SK-N-SH treated with all-trans-retinoic acid at 6 μM for 48 hours (cell line): ENCODE results near the gene RAN.

ENCODE experiments used
- ARNTL ChIP-seq: fragments of 450-650 bp; formaldehyde crosslinking; IDR thresholded peaks from 2 replicates; pipeline ENCODE4 v1.5.0; 2020; ENCODE audit warnings: low read depth, mild to moderate bottlenecking, moderate library complexity, borderline replicate concordance
- CSDC2 ChIP-seq: fragments of 250-450 bp; sonication (Bioruptor Pico); IDR thresholded peaks from 2 replicates; pipeline ENCODE4 v1.5.0; 2020; ENCODE audit warnings: mild to moderate bottlenecking, moderate library complexity
- ZC3H10 ChIP-seq: fragments of 250-450 bp; sonication (Bioruptor Pico); IDR thresholded peaks from 2 replicates; pipeline ENCODE4 v1.5.1; 2021; ENCODE audit warnings: mild to moderate bottlenecking, moderate library complexity
- TF ChIP-seq, protein P1 (sequence below): fragments of 250-450 bp; sonication (Bioruptor Pico); IDR thresholded peaks from 2 replicates; pipeline ENCODE4 v1.8.0; 2020; ENCODE audit warnings: mild to moderate bottlenecking, moderate library complexity, borderline replicate concordance
- TF ChIP-seq, protein P2 (sequence below): fragments of 250-450 bp; sonication (Bioruptor Pico); IDR thresholded peaks from 2 replicates; pipeline ENCODE4 v1.8.0; 2021; ENCODE audit warnings: low read depth, mild to moderate bottlenecking, moderate library complexity, borderline replicate concordance
- TF ChIP-seq, protein P3 (sequence below): fragments of 250-450 bp; sonication (Bioruptor Pico); IDR thresholded peaks from 2 replicates; pipeline ENCODE4 v1.5.1; 2020; ENCODE audit warnings: low read depth, mild to moderate bottlenecking, moderate library complexity

DNA sequence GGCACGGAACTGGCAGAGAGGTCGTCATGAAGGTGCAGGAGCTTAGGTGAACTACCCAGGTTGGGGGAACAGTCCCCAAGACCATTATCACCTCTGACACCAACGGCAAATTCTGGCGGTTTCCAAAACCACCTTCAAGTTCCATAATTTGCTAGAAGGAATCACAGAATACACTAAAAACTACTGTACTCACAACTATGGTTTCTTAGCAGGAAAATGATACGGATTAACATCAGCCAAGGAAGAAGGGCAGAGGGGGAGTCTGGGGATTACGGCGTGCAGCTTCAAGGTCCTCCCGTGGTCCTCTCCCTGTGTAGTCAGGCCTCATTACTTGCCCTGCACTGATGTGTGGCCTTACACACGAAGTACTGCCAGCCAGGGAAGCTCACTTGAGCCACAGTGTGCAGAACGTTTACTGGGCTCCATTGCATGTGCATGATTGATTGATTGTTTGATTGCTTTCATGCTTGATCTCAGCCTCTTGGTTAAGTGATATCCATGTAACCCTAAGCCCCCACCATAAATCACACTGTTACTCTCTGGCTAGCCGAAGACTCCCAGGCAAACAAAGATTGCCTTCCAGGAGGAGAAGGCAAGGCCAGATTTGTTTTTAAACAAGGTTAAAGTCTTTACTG is 32.0 kb upstream of the RAN start:
- no peak for TF ChIP-seq ZC3H10 (CRISPR knock-in tag)
- TF ChIP-seq, protein P1, sequence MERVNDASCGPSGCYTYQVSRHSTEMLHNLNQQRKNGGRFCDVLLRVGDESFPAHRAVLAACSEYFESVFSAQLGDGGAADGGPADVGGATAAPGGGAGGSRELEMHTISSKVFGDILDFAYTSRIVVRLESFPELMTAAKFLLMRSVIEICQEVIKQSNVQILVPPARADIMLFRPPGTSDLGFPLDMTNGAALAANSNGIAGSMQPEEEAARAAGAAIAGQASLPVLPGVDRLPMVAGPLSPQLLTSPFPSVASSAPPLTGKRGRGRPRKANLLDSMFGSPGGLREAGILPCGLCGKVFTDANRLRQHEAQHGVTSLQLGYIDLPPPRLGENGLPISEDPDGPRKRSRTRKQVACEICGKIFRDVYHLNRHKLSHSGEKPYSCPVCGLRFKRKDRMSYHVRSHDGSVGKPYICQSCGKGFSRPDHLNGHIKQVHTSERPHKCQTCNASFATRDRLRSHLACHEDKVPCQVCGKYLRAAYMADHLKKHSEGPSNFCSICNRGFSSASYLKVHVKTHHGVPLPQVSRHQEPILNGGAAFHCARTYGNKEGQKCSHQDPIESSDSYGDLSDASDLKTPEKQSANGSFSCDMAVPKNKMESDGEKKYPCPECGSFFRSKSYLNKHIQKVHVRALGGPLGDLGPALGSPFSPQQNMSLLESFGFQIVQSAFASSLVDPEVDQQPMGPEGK (CRISPR knock-in tag) = no peak
- no peak for TF ChIP-seq CSDC2 (CRISPR knock-in tag)
- TF ChIP-seq ARNTL = no peak
- TF ChIP-seq, protein P2, sequence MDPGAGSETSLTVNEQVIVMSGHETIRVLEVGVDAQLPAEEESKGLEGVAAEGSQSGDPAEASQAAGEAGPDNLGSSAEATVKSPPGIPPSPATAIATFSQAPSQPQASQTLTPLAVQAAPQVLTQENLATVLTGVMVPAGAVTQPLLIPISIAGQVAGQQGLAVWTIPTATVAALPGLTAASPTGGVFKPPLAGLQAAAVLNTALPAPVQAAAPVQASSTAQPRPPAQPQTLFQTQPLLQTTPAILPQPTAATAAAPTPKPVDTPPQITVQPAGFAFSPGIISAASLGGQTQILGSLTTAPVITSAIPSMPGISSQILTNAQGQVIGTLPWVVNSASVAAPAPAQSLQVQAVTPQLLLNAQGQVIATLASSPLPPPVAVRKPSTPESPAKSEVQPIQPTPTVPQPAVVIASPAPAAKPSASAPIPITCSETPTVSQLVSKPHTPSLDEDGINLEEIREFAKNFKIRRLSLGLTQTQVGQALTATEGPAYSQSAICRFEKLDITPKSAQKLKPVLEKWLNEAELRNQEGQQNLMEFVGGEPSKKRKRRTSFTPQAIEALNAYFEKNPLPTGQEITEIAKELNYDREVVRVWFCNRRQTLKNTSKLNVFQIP = no peak
- TF ChIP-seq, protein P3, sequence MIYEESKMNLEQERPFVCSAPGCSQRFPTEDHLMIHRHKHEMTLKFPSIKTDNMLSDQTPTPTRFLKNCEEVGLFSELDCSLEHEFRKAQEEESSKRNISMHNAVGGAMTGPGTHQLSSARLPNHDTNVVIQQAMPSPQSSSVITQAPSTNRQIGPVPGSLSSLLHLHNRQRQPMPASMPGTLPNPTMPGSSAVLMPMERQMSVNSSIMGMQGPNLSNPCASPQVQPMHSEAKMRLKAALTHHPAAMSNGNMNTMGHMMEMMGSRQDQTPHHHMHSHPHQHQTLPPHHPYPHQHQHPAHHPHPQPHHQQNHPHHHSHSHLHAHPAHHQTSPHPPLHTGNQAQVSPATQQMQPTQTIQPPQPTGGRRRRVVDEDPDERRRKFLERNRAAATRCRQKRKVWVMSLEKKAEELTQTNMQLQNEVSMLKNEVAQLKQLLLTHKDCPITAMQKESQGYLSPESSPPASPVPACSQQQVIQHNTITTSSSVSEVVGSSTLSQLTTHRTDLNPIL (CRISPR knock-in tag) = no peak
